H1 (cell line): ENCODE data around the gene TMEM121B. TPM values are rescaled to one million over a fixed set of nuclear protein-coding genes. Genes with fewer than 3 reads are reported as not detected.
A peak's percentile ranks its signal among the peaks of the same experiment; 100 is the strongest.

Source experiments
- ATF2 ChIP-seq: IDR thresholded peaks from 2 replicates; pipeline ENCODE4 v1.6.1; 2012; ENCODE audit warnings: low read length, inconsistent platforms
- MAFK ChIP-seq: IDR thresholded peaks from 2 replicates; pipeline ENCODE4 v1.6.1; 2012; ENCODE audit warnings: low read depth, mild to moderate bottlenecking, improper control_type of control experiment, low read length
- RAD21 ChIP-seq, 2 experiments: IDR thresholded peaks in 1 of 2; conservative IDR thresholded peaks in 1 of 2; 2 replicates each; pipeline ENCODE4 v1.6.1; 2011; ENCODE audit warnings: low read depth in 2 of 2, low read length in 2 of 2, improper control_type of control experiment in 1 of 2, inconsistent platforms in 1 of 2, mild to moderate bottlenecking in 1 of 2, moderate library complexity in 1 of 2
- SIRT6 ChIP-seq: IDR thresholded peaks from one replicate; pipeline ENCODE4 v1.7.1; 2012; ENCODE audit warnings: low read length, inconsistent platforms
- SP2 ChIP-seq: IDR thresholded peaks from 2 replicates; pipeline ENCODE4 v1.6.1; 2012; ENCODE audit warnings: mild to moderate bottlenecking, low read length, inconsistent platforms
- ZNF274 ChIP-seq: IDR thresholded peaks from 2 replicates; pipeline ENCODE4 v1.7.0; 2012; ENCODE audit warnings: low read length, borderline replicate concordance; ENCODE audit errors: extremely low read depth
- polyA plus RNA-seq, 7 experiments: library from polyadenylated mRNA; depleted of rRNA in 3 of 7; stranded (reverse) in 5 of 7; unstranded in 2 of 7; fragments of >200 nt in 5 of 7; fragments of 200-250 nt in 2 of 7; gene quantifications; 1 replicate in 5 of 7; 2 replicates in 1 of 7; 4 replicates in 1 of 7; pipeline versions ENCODE4 v1.2.1 to v1.2.3, GENCODE V29; 2011 to 2013; ENCODE audit warnings: missing spikeins in 2 of 7, mixed read lengths in 2 of 7
- total RNA-seq: library from RNA; stranded (reverse); fragmentation: NEBNext Ultra II Directional; extraction: Animal tissue kit (Norgen Biotek cat#: 25700); gene quantifications from 2 replicates; pipeline ENCODE4 v1.2.1, GENCODE V29; 2021

TMEM121B gene
- total and polyA plus RNA-seq, 2 of the 8 experiments (the other 6 are each of a cell fraction or from before 2014, with no cell fraction given): 4.3 to 6.9 TPM

- TF ChIP-seq ATF2 (no peak), SIRT6 (no peak), RAD21 (IDR thresholded peaks at IDR 0.05 in 1 of 2, conservative IDR thresholded peaks at IDR 0.05 in 1 of 2; ENCODE audit: low read depth in 2 of 2, low read length in 2 of 2) (peak; percentile 8 to 43; a peak in 3 of 4 replicates), ZNF274 (no peak), MAFK (no peak), SP2 (no peak)
Observed at GRCh38 chr22:17106161-17106784, 14.9 kb downstream of the TMEM121B start (continued).
